ENCODE data around the gene SDCBP2. TPM values are rescaled to one million over a fixed set of nuclear protein-coding genes. Genes with fewer than 3 reads are reported as not detected.

The SDCBP2 gene
- total and polyA plus RNA-seq, 10 of the 15 experiments (the other 5 are each of a cell fraction or from before 2014, with no cell fraction given) = 0.16 to 2.4 (median 1.1) TPM; not detected in 1

GRCh38 chr20:1362484-1362883 lies 33.5 kb upstream of the SDCBP2 start:
- DNase-seq (ENCODE audit: low read depth, low spot score) (no peak), FAIRE-seq (no peak)

More at GRCh38 chr20:1362484-1362883, 33.5 kb upstream of the SDCBP2 start:
- H2AFZ ChIP-seq (ENCODE audit: control insufficient read depth, low read depth, low read length) = no peak overlapping the region
- no TSS peak for BruUV-seq (replicated peaks)
- intact Hi-C loops (cut with micrococcal nuclease; ENCODE audit: unreplicated experiment) (no loop called here), in situ Hi-C loops (cut with MboI) (no loop called here)
- H3K4me3 ChIP-seq = no peak overlapping the region
- ChIA-PET SMC1A (ENCODE audit: uncharacterized antibody, unreplicated experiment) (interaction anchor here (0.8 to 1.0 kb wide), 5 partner anchors 9 to 43 kb away, joined by 3 to 4 read pairs (median 3); no protein-coding TSS in a partner anchor), POLR2A (no interaction called here), RAD21 (ENCODE audit: unreplicated experiment) (no interaction called here), CTCF (interaction anchor here (1.1 to 1.4 kb wide), 3 partner anchors 9 to 141 kb away, joined by 3 read pairs; no protein-coding TSS in a partner anchor)
- no peak overlapping the region for H3K4me2 ChIP-seq (ENCODE audit: control insufficient read depth, insufficient read depth)
- ATAC-seq = no peak
- H3K9ac ChIP-seq (ENCODE audit: control insufficient read depth, insufficient read depth, low read length) = no peak overlapping the region
- no peaks in the 10 kb centered on the region for H4K20me1 ChIP-seq (ENCODE audit: control insufficient read depth, insufficient read depth)
- peaks cover 6 to 15% of the 10 kb centered on the region in 2 experiments; a peak in 3 of 4 replicates for H3K36me3 ChIP-seq (ENCODE audit: control insufficient read depth in 2 of 2, insufficient read depth in 2 of 2, low read length in 1 of 2)
- peaks cover 4% of the 10 kb centered on the region for H3K79me2 ChIP-seq (ENCODE audit: control insufficient read depth, insufficient read depth, low read length)
- peaks cover 11% of the 10 kb centered on the region for H3K4me1 ChIP-seq (ENCODE audit: control insufficient read depth, insufficient read depth, low read length)
- no peaks in the 10 kb centered on the region for H3K9me3 ChIP-seq (replicated peaks; ENCODE audit: control insufficient read depth, insufficient read depth, low read length)
- H3K27ac ChIP-seq (ENCODE audit: control insufficient read depth, insufficient read depth) = no peak overlapping the region
- no peaks in the 10 kb centered on the region for H3K27me3 ChIP-seq (replicated peaks in 1 of 2; ENCODE audit: control insufficient read depth in 2 of 2, insufficient read depth in 2 of 2, low read length in 1 of 2)
- no peak for TF ChIP-seq PML (IDR thresholded peaks at IDR 0.05; ENCODE audit: low read length)
- TF ChIP-seq NBN (IDR thresholded peaks at IDR 0.05) = no peak
- TF ChIP-seq JUNB (IDR thresholded peaks at IDR 0.05) = no peak
- no peak for TF ChIP-seq E2F4 (IDR thresholded peaks at IDR 0.05; ENCODE audit: low read depth, low read length)
- TF ChIP-seq HDGF (IDR thresholded peaks at IDR 0.05) = no peak
- TF ChIP-seq CHD4 (IDR thresholded peaks at IDR 0.05) = no peak
- no peak for TF ChIP-seq HDAC6 (IDR thresholded peaks at IDR 0.05; ENCODE audit: unreplicated experiment)
- no peak for TF ChIP-seq NKRF (conservative IDR thresholded peaks at IDR 0.05)
- no peak for TF ChIP-seq POLR2A (IDR thresholded peaks at IDR 0.05; ENCODE audit: low read depth, low read length)
- no peak for TF ChIP-seq NFXL1 (IDR thresholded peaks at IDR 0.05; ENCODE audit: borderline replicate concordance)
- no peak for TF ChIP-seq FOXK2 (IDR thresholded peaks at IDR 0.05)
- no peak for TF ChIP-seq MYB (IDR thresholded peaks at IDR 0.05; ENCODE audit: borderline replicate concordance, low read depth, low read length)
- TF ChIP-seq PKNOX1 (IDR thresholded peaks at IDR 0.05) = no peak
- no peak for TF ChIP-seq RUNX3 (IDR thresholded peaks at IDR 0.05; ENCODE audit: low read length)
- TF ChIP-seq LARP7 (IDR thresholded peaks at IDR 0.05) = no peak
- no peak for TF ChIP-seq STAT1 (conservative IDR thresholded peaks at IDR 0.05)
- 28% methylated on average over 2 of the region's 2 CpGs for WGBS (ENCODE audit: insufficient coverage, insufficient replicate concordance, low lambda C conversion rate, missing lambda C conversion rate)

Data from GM12878 (cell line).